Measurements from ENCODE around the gene HNRNPF.

- TF ChIP-seq, protein P1, sequence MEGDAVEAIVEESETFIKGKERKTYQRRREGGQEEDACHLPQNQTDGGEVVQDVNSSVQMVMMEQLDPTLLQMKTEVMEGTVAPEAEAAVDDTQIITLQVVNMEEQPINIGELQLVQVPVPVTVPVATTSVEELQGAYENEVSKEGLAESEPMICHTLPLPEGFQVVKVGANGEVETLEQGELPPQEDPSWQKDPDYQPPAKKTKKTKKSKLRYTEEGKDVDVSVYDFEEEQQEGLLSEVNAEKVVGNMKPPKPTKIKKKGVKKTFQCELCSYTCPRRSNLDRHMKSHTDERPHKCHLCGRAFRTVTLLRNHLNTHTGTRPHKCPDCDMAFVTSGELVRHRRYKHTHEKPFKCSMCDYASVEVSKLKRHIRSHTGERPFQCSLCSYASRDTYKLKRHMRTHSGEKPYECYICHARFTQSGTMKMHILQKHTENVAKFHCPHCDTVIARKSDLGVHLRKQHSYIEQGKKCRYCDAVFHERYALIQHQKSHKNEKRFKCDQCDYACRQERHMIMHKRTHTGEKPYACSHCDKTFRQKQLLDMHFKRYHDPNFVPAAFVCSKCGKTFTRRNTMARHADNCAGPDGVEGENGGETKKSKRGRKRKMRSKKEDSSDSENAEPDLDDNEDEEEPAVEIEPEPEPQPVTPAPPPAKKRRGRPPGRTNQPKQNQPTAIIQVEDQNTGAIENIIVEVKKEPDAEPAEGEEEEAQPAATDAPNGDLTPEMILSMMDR (IDR thresholded peaks at IDR 0.05): no peak
- no peak for TF ChIP-seq POLR2A (IDR thresholded peaks at IDR 0.05)
- no peak for TF ChIP-seq POLR2AphosphoS5 (IDR thresholded peaks at IDR 0.05)
These were observed 39.1 kb downstream of the HNRNPF start for GRCh38 chr10:43369921-43370320.
